LoVo (cell line): ENCODE results near the gene ALG14.
"Not testable (repeated sequence)": the region's sequence is repeated elsewhere in the genome, so short reads cannot be mapped to it uniquely, and the experiment has no call there.

ENCODE experiments used
- DNase-seq: peaks from one replicate; pipeline ENCODE4 v3.0.0-alpha.2; 2016; ENCODE audit warnings: low spot score

Gene ALG14

GRCh38 chr1:95072532-95073419 lies at the start of gene ALG14:
ALG14 (minus strand) TSS chr1:95072951; CDS start chr1:95072898, 53 bp downstream.
- peak; percentile 93 for DNase-seq

GRCh38 chr1:95122151-95122697 lies 49.5 kb upstream of the ALG14 start:
- no peak for DNase-seq

- no peak for DNase-seq
These were observed 46.5 kb upstream of the ALG14 start for GRCh38 chr1:95119273-95119672.

- no peak for DNase-seq
These were observed 46.0 kb upstream of the ALG14 start for GRCh38 chr1:95118710-95119109.

GRCh38 chr1:95118067-95118499 lies 45.3 kb upstream of the ALG14 start:
- DNase-seq = no peak

- DNase-seq = peak; percentile 72
These were observed 44.7 kb upstream of the ALG14 start, which contains the start of gene TLCD4 for GRCh38 chr1:95117207-95118066. TLCD4 (plus strand) TSS chr1:95117355; CDS start chr1:95143902, 26,547 bp downstream.

- peak; percentile 85 for DNase-seq
These were observed 43.9 kb upstream of the ALG14 start for GRCh38 chr1:95116580-95117206.

- DNase-seq = no peak
These were observed 43.0 kb upstream of the ALG14 start for GRCh38 chr1:95115708-95116137.

GRCh38 chr1:95113684-95114083 lies 40.9 kb upstream of the ALG14 start:
- no peak for DNase-seq

- no peak for DNase-seq
These were observed 38.3 kb upstream of the ALG14 start for GRCh38 chr1:95111014-95111413.

- no peak for DNase-seq
These were observed 36.0 kb upstream of the ALG14 start for GRCh38 chr1:95108792-95109191.

- DNase-seq = no peak
These were observed 25.4 kb upstream of the ALG14 start for GRCh38 chr1:95098196-95098595.

GRCh38 chr1:95097426-95097825 lies 24.7 kb upstream of the ALG14 start:
- DNase-seq = no peak

GRCh38 chr1:95096218-95096841 lies 23.6 kb upstream of the ALG14 start:
- DNase-seq = no peak

GRCh38 chr1:95095833-95096217 lies 23.1 kb upstream of the ALG14 start:
- DNase-seq = no peak

- DNase-seq = no peak
These were observed 22.2 kb upstream of the ALG14 start for GRCh38 chr1:95094923-95095322.

GRCh38 chr1:95093296-95093695 lies 20.5 kb upstream of the ALG14 start:
- DNase-seq = no peak

- not testable (repeated sequence) for DNase-seq
These were observed 20.1 kb upstream of the ALG14 start for GRCh38 chr1:95092891-95093290.

- DNase-seq = not testable (repeated sequence)
These were observed 18.5 kb upstream of the ALG14 start for GRCh38 chr1:95091290-95091689.

GRCh38 chr1:95089650-95090287 lies 17.0 kb upstream of the ALG14 start:
- DNase-seq = no peak

- DNase-seq = no peak
These were observed 15.6 kb upstream of the ALG14 start for GRCh38 chr1:95088303-95088702.
